Esophagus (tissue), 2 donors: ENCODE measurements around the gene P2RY6. TPM values are rescaled to one million over a fixed set of nuclear protein-coding genes. Genes with fewer than 3 reads are reported as not detected.
A peak's percentile ranks its signal among the peaks of the same experiment; 100 is the strongest.
"Not testable (repeated sequence)": the region's sequence is repeated elsewhere in the genome, so short reads cannot be mapped to it uniquely, and the experiment has no call there.

Source experiments
- H3K27ac ChIP-seq, 2 donors: one replicate each; pipeline ENCODE4 v1.5.1; 2013; ENCODE audit warnings: low read depth in 2 of 2, mild to moderate bottlenecking in 2 of 2, inconsistent platforms in 1 of 2, low read length in 1 of 2, moderate library complexity in 1 of 2
- H3K27me3 ChIP-seq, 2 donors: one replicate each; pipeline ENCODE4 v1.6.1; 2013; ENCODE audit warnings: low read length in 2 of 2, control low read depth in 1 of 2, mild to moderate bottlenecking in 1 of 2; ENCODE audit not compliant: insufficient read depth in 2 of 2, control insufficient read depth in 1 of 2
- H3K36me3 ChIP-seq, 2 donors: one replicate each; pipeline ENCODE4 v1.6.1; 2013; ENCODE audit warnings: low read length in 1 of 2; ENCODE audit not compliant: control insufficient read depth in 2 of 2, insufficient read depth in 2 of 2
- H3K4me1 ChIP-seq, 2 donors: one replicate each; pipeline ENCODE4 v1.6.1; 2013; ENCODE audit warnings: low read length in 1 of 2; ENCODE audit not compliant: control insufficient read depth in 2 of 2, insufficient read depth in 2 of 2
- H3K4me3 ChIP-seq, 2 donors: one replicate each; pipeline ENCODE4 v1.5.1; 2013; ENCODE audit warnings: low read length in 2 of 2, mild to moderate bottlenecking in 2 of 2, low read depth in 1 of 2, moderate library complexity in 1 of 2
- H3K9me3 ChIP-seq, 2 donors: one replicate each; pipeline ENCODE4 v1.6.1; 2013; ENCODE audit warnings: mild to moderate bottlenecking in 2 of 2, low read depth in 1 of 2, low read length in 1 of 2, moderate library complexity in 1 of 2; ENCODE audit not compliant: control insufficient read depth in 2 of 2, insufficient read depth in 1 of 2
- WGBS, 2 donors: extraction: QIAGEN DNeasy Blood & Tissue Kit; methylation state at CpG; one replicate each; pipeline ENCODE4 v1.1.7; 2013; 5-methylcytosine and 5-hydroxymethylcytosine counted together
- polyA plus RNA-seq, 2 donors: library from polyadenylated mRNA; stranded (reverse); fragments of 200-250 nt; gene quantifications; one replicate each; pipeline ENCODE4 v1.2.3, GENCODE V29; 2013
- donor health status: healthy with polysubstance abuse.
- donor health status: Bipolar disorder and iron deficiency.

The P2RY6 gene
- polyA plus RNA-seq, 2 donors: 0.71 to 1.7 TPM

GRCh38 chr11:73273222-73273895 lies 1.2 kb downstream of the P2RY6 start:
- Histone ChIP-seq H3K4me1 (peaks cover 0 to 11% of the 10 kb centered on the region in 2 donors), H3K4me3 (no peak overlapping the region), H3K36me3 (no peaks in the 10 kb centered on the region), H3K27ac (no peak overlapping the region), H3K27me3 (no peaks in the 10 kb centered on the region), H3K9me3 (no peaks in the 10 kb centered on the region)
- WGBS, 2 donors: 62 to 65% methylated on average over 8 of the region's 8 CpGs

- 87 to 92% methylated on average over 4 of the region's 4 CpGs for whole genome bisulfite sequencing, 2 donors
- H3K27ac ChIP-seq, H3K9me3 ChIP-seq, H3K4me3 ChIP-seq, H3K36me3 ChIP-seq, H3K27me3 ChIP-seq: not testable (repeated sequence)
- H3K4me1 ChIP-seq: peaks cover 0 to 11% of the 10 kb centered on the region in 2 donors
Observed at GRCh38 chr11:73274191-73274590, 2.1 kb downstream of the P2RY6 start.

- Histone ChIP-seq H3K36me3 (no peaks in the 10 kb centered on the region), H3K27ac (no peak overlapping the region), H3K4me3 (no peak overlapping the region), H3K4me1 (peaks cover 0 to 9% of the 10 kb centered on the region in 2 donors), H3K27me3 (no peaks in the 10 kb centered on the region), H3K9me3 (no peaks in the 10 kb centered on the region)
- 81% methylated on average over 11 of the region's 11 CpGs for WGBS, 2 donors
Observed at GRCh38 chr11:73274722-73275380, 2.7 kb downstream of the P2RY6 start.

GRCh38 chr11:73275381-73275750 lies 3.2 kb downstream of the P2RY6 start:
- Histone ChIP-seq H3K27ac (no peak overlapping the region), H3K4me1 (peaks cover 0 to 9% of the 10 kb centered on the region in 2 donors), H3K27me3 (no peaks in the 10 kb centered on the region), H3K9me3 (no peaks in the 10 kb centered on the region), H3K36me3 (no peaks in the 10 kb centered on the region), H3K4me3 (no peak overlapping the region)
- 78 to 85% methylated on average over 4 of the region's 4 CpGs for WGBS, 2 donors

GRCh38 chr11:73277467-73277866 lies 5.3 kb downstream of the P2RY6 start:
- Histone ChIP-seq H3K36me3 (no peaks in the 10 kb centered on the region), H3K4me1 (peaks cover 0 to 6% of the 10 kb centered on the region in 2 donors), H3K27ac (no peak overlapping the region), H3K9me3 (no peaks in the 10 kb centered on the region), H3K27me3 (no peaks in the 10 kb centered on the region), H3K4me3 (no peak overlapping the region)
- WGBS, 2 donors: 89 to 94% methylated on average over 3 of the region's 3 CpGs

GRCh38 chr11:73280626-73281025 lies 8.5 kb downstream of the P2RY6 start:
- Histone ChIP-seq H3K4me3 (no peak overlapping the region), H3K27me3 (no peaks in the 10 kb centered on the region), H3K36me3 (no peaks in the 10 kb centered on the region), H3K4me1 (peaks cover 0 to 7% of the 10 kb centered on the region in 2 donors), H3K9me3 (no peaks in the 10 kb centered on the region), H3K27ac (no peak overlapping the region)
- 70 to 78% methylated on average over 5 of the region's 5 CpGs for WGBS, 2 donors

GRCh38 chr11:73281201-73281741 lies 9.1 kb downstream of the P2RY6 start:
- H3K36me3 ChIP-seq: no peaks in the 10 kb centered on the region
- H3K27me3 ChIP-seq: no peaks in the 10 kb centered on the region
- no peak overlapping the region for H3K4me3 ChIP-seq
- WGBS, 2 donors: 92% methylated on average over 3 of the region's 3 CpGs
- no peaks in the 10 kb centered on the region for H3K9me3 ChIP-seq
- peaks cover 0 to 7% of the 10 kb centered on the region in 2 donors for H3K4me1 ChIP-seq
- peak overlapping the region in 1 of 2 donors; percentile 14 for H3K27ac ChIP-seq

GRCh38 chr11:73281796-73282660 lies 9.9 kb downstream of the P2RY6 start:
- Histone ChIP-seq H3K36me3 (no peaks in the 10 kb centered on the region), H3K4me3 (no peak overlapping the region), H3K27me3 (no peaks in the 10 kb centered on the region), H3K9me3 (no peaks in the 10 kb centered on the region), H3K4me1 (peaks cover 0 to 7% of the 10 kb centered on the region in 2 donors), H3K27ac (no peak overlapping the region)
- WGBS, 2 donors: 78 to 84% methylated on average over 3 of the region's 3 CpGs

- H3K4me3 ChIP-seq: no peak overlapping the region
- H3K4me1 ChIP-seq: peaks cover 0 to 7% of the 10 kb centered on the region in 2 donors
- H3K9me3 ChIP-seq: no peaks in the 10 kb centered on the region
- no peak overlapping the region for H3K27ac ChIP-seq
- no peaks in the 10 kb centered on the region for H3K36me3 ChIP-seq
- H3K27me3 ChIP-seq: no peaks in the 10 kb centered on the region
- 67 to 72% methylated on average over 10 of the region's 10 CpGs for WGBS, 2 donors
Observed at GRCh38 chr11:73283276-73284000, 11.3 kb downstream of the P2RY6 start.
